HepG2 (cell line): ENCODE measurements around the gene GRM2. TPM values are rescaled to one million over a fixed set of nuclear protein-coding genes. Genes with fewer than 3 reads are reported as not detected.
A peak's percentile ranks its signal among the peaks of the same experiment; 100 is the strongest.

Experiments
- ARNTL ChIP-seq: sonication (generic); formaldehyde crosslinking; IDR thresholded peaks from 2 replicates; pipeline ENCODE4 v1.4.0; 2020; ENCODE audit warnings: mild to moderate bottlenecking, missing genetic modification reagents
- CCDC6 ChIP-seq: sonication (generic); formaldehyde crosslinking; IDR thresholded peaks from 2 replicates; pipeline ENCODE4 v1.8.1; 2022; ENCODE audit warnings: mild to moderate bottlenecking, missing genetic modification reagents, moderate library complexity
- GABPB1 ChIP-seq: IDR thresholded peaks from 2 replicates; pipeline ENCODE4 v1.6.1; 2016; ENCODE audit warnings: mild to moderate bottlenecking, missing genetic modification reagents, moderate library complexity, missing compliant biosample characterization
- GATAD2A ChIP-seq: IDR thresholded peaks from 2 replicates; pipeline ENCODE4 v1.6.1; 2016
- HNF4A ChIP-seq: sonication (generic); formaldehyde crosslinking; IDR thresholded peaks from 2 replicates; pipeline ENCODE4 v1.4.0; 2020; ENCODE audit warnings: missing genetic modification reagents
- HNRNPUL1 ChIP-seq: fragments of 200-400 bp; formaldehyde crosslinking; IDR thresholded peaks from 2 replicates; pipeline ENCODE4 v1.6.1; 2017; ENCODE audit warnings: low read depth, mild to moderate bottlenecking, low read length, moderate library complexity
- IKZF1 ChIP-seq: fragments of 450-650 bp; IDR thresholded peaks from 2 replicates; pipeline ENCODE4 v1.7.1; 2016
- IKZF4 ChIP-seq: sonication (generic); formaldehyde crosslinking; IDR thresholded peaks from 2 replicates; pipeline ENCODE4 v1.5.1; 2020; ENCODE audit warnings: borderline replicate concordance, mild to moderate bottlenecking, low read depth, missing genetic modification reagents; ENCODE audit errors: not compliant biosample characterization
- JUNB ChIP-seq: sonication (generic); formaldehyde crosslinking; IDR thresholded peaks from 2 replicates; pipeline ENCODE4 v1.8.0; 2022; ENCODE audit warnings: missing genetic modification reagents, mild to moderate bottlenecking, borderline replicate concordance
- MIER2 ChIP-seq: IDR thresholded peaks from 2 replicates; pipeline ENCODE4 v1.6.1; 2016; ENCODE audit warnings: missing biosample characterization, missing genetic modification reagents
- NBN ChIP-seq: fragments of 450-650 bp; conservative IDR thresholded peaks from 2 replicates; pipeline ENCODE4 v1.6.1; 2017
- PAWR ChIP-seq: sonication (generic); formaldehyde crosslinking; IDR thresholded peaks from 2 replicates; pipeline ENCODE4 v1.4.0; 2020; ENCODE audit warnings: missing genetic modification reagents, mild to moderate bottlenecking, borderline replicate concordance
- POLR2G ChIP-seq: fragments of 200-400 bp; formaldehyde crosslinking; IDR thresholded peaks from 2 replicates; pipeline ENCODE4 v1.6.1; 2018; ENCODE audit warnings: mild to moderate bottlenecking, low read depth, low read length, moderate library complexity
- SP140L ChIP-seq: sonication (generic); formaldehyde crosslinking; IDR thresholded peaks from 2 replicates; pipeline ENCODE4 v1.4.0; 2020; ENCODE audit warnings: missing genetic modification reagents, borderline replicate concordance
- TRIM24 ChIP-seq: sonication (generic); formaldehyde crosslinking; IDR thresholded peaks from 2 replicates; pipeline ENCODE4 v1.8.0; 2022; ENCODE audit warnings: mild to moderate bottlenecking, missing genetic modification reagents
- ZC3H13 ChIP-seq: sonication (generic); formaldehyde crosslinking; IDR thresholded peaks from 2 replicates; pipeline ENCODE4 v1.8.1; 2023; ENCODE audit warnings: mild to moderate bottlenecking, missing genetic modification reagents, moderate library complexity
- ZNF263 ChIP-seq: sonication (generic); formaldehyde crosslinking; IDR thresholded peaks from 2 replicates; pipeline ENCODE4 v1.4.0; 2020; ENCODE audit warnings: missing genetic modification reagents
- ZNF343 ChIP-seq: sonication (generic); formaldehyde crosslinking; IDR thresholded peaks from 2 replicates; pipeline ENCODE4 v1.4.0; 2020; ENCODE audit warnings: mild to moderate bottlenecking, missing genetic modification reagents
- ZNF383 ChIP-seq: sonication (generic); formaldehyde crosslinking; IDR thresholded peaks from 2 replicates; pipeline ENCODE4 v1.4.0; 2020; ENCODE audit warnings: missing genetic modification reagents, mild to moderate bottlenecking, borderline replicate concordance
- ZNF589 ChIP-seq: sonication (generic); formaldehyde crosslinking; conservative IDR thresholded peaks from 2 replicates; pipeline ENCODE4 v1.8.0; 2022; ENCODE audit warnings: mild to moderate bottlenecking, moderate library complexity, missing genetic modification reagents
- ZNF782 ChIP-seq: sonication (generic); formaldehyde crosslinking; IDR thresholded peaks from 2 replicates; pipeline ENCODE4 v1.4.0; 2020; ENCODE audit warnings: missing genetic modification reagents, mild to moderate bottlenecking, borderline replicate concordance
- ZNF878 ChIP-seq: sonication (generic); formaldehyde crosslinking; IDR thresholded peaks from 2 replicates; pipeline ENCODE4 v1.8.1; 2023; ENCODE audit warnings: mild to moderate bottlenecking, missing genetic modification reagents, moderate library complexity
- polyA plus RNA-seq, 8 experiments: library from polyadenylated mRNA; depleted of rRNA in 3 of 8; stranded (reverse) in 7 of 8; unstranded in 1 of 8; fragments of >200 nt; fragmentation: Illumina TruSeq in 4 of 8; extraction: Trizol in 4 of 8; gene quantifications; 2 replicates each; pipeline versions ENCODE4 v1.2.1 to v1.2.3, GENCODE V29; 2011 to 2016; ENCODE audit warnings: low read depth in 4 of 8, missing spikeins in 1 of 8, mixed read lengths in 1 of 8; ENCODE audit not compliant: insufficient read depth in 1 of 8
- total RNA-seq, 5 experiments: library from RNA; depleted of rRNA; stranded (reverse); fragments of >200 nt; fragmentation: Illumina TruSeq; extraction: Trizol; gene quantifications; 2 replicates each; pipeline ENCODE4 v1.2.3, GENCODE V29; 2016; ENCODE audit warnings: low read depth in 1 of 5
- TF ChIP-seq, protein P1 (sequence below), 2 experiments: sonication (generic) in 1 of 2; formaldehyde crosslinking in 1 of 2; IDR thresholded peaks; 2 replicates each; pipeline versions ENCODE4 v1.4.0 to v1.6.1; 2018 to 2020; ENCODE audit warnings: missing genetic modification reagents in 2 of 2, borderline replicate concordance in 1 of 2, low read depth in 1 of 2, mild to moderate bottlenecking in 1 of 2, missing biosample characterization in 1 of 2
- TF ChIP-seq, protein P2 (sequence below): sonication (generic); formaldehyde crosslinking; IDR thresholded peaks from 2 replicates; pipeline ENCODE4 v1.5.0; 2020; ENCODE audit warnings: missing genetic modification reagents
- TF ChIP-seq, protein P3 (sequence below): IDR thresholded peaks from 2 replicates; pipeline ENCODE4 v1.6.1; 2016; ENCODE audit warnings: missing compliant biosample characterization, missing genetic modification reagents, borderline replicate concordance
- TF ChIP-seq, protein P4 (sequence below): sonication (generic); formaldehyde crosslinking; IDR thresholded peaks from 2 replicates; pipeline ENCODE4 v1.8.0; 2022; ENCODE audit warnings: mild to moderate bottlenecking, missing genetic modification reagents; ENCODE audit not compliant: insufficient replicate concordance

The GRM2 gene
- total and polyA plus RNA-seq, 2 of the 13 experiments (the other 11 are each of a cell fraction or from before 2014, with no cell fraction given): 0.04 to 0.07 TPM

DNA sequence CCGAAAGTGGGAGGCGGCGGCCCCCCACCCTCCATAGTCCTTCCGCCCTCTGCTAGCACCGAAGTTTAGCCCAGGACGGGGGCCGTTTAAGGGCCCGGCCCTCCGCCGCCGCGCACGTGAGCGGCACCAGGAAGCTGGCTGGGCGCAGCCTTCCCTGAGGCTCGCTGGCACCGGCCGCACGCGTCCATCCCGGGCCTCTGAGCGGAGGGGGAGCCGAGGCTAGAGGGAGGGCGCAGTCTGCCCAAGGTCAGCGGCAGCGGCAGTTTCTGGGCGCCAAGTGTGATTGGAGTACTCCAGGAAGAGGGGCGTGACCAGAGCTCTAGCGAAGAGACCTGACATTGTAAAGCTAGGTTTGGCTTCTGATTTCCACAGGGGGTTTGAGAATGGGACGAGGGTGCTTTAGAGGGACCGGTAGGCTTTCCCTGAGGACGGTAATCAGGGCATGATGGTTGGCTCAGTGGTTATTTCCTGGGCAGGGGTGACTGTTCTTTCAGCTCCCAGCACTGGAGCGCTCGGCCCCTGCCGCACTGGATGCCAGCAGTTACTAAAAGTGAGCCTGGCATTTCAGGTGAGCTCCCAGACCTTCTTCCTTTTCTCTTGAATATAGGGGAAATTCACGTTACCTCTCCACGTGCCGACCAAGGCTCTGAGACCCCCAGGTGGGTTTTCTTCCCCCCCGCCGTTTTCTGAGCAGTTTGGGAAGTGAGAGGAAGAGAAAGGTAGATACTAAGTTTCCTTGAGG, 35.0 kb upstream of the GRM2 start (continued):
- TF ChIP-seq, protein P1, sequence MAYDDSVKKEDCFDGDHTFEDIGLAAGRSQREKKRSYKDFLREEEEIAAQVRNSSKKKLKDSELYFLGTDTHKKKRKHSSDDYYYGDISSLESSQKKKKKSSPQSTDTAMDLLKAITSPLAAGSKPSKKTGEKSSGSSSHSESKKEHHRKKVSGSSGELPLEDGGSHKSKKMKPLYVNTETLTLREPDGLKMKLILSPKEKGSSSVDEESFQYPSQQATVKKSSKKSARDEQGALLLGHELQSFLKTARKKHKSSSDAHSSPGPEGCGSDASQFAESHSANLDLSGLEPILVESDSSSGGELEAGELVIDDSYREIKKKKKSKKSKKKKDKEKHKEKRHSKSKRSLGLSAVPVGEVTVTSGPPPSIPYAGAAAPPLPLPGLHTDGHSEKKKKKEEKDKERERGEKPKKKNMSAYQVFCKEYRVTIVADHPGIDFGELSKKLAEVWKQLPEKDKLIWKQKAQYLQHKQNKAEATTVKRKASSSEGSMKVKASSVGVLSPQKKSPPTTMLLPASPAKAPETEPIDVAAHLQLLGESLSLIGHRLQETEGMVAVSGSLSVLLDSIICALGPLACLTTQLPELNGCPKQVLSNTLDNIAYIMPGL (CRISPR knock-in tag; IDR thresholded peaks at IDR 0.05; ENCODE audit: borderline replicate concordance in 1 of 2, low read depth in 1 of 2): peak in 1 of 2 experiments; percentile 81; a peak in 3 of 4 replicates
- TF ChIP-seq, protein P2, sequence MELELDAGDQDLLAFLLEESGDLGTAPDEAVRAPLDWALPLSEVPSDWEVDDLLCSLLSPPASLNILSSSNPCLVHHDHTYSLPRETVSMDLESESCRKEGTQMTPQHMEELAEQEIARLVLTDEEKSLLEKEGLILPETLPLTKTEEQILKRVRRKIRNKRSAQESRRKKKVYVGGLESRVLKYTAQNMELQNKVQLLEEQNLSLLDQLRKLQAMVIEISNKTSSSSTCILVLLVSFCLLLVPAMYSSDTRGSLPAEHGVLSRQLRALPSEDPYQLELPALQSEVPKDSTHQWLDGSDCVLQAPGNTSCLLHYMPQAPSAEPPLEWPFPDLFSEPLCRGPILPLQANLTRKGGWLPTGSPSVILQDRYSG: no peak
- TF ChIP-seq ZC3H13 (CRISPR knock-in tag): no peak; the same call in 1 of the 2 replicates
- 0 out of 2 replicates have a peak, but pooled peaks have one; percentile 29 for TF ChIP-seq ZNF589 (CRISPR knock-in tag)
- TF ChIP-seq, protein P3, sequence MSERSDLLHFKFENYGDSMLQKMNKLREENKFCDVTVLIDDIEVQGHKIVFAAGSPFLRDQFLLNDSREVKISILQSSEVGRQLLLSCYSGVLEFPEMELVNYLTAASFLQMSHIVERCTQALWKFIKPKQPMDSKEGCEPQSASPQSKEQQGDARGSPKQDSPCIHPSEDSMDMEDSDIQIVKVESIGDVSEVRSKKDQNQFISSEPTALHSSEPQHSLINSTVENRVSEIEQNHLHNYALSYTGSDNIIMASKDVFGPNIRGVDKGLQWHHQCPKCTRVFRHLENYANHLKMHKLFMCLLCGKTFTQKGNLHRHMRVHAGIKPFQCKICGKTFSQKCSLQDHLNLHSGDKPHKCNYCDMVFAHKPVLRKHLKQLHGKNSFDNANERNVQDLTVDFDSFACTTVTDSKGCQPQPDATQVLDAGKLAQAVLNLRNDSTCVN: no peak
- TF ChIP-seq, protein P4, sequence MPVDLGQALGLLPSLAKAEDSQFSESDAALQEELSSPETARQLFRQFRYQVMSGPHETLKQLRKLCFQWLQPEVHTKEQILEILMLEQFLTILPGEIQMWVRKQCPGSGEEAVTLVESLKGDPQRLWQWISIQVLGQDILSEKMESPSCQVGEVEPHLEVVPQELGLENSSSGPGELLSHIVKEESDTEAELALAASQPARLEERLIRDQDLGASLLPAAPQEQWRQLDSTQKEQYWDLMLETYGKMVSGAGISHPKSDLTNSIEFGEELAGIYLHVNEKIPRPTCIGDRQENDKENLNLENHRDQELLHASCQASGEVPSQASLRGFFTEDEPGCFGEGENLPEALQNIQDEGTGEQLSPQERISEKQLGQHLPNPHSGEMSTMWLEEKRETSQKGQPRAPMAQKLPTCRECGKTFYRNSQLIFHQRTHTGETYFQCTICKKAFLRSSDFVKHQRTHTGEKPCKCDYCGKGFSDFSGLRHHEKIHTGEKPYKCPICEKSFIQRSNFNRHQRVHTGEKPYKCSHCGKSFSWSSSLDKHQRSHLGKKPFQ (CRISPR knock-in tag): peak; percentile 80
- no peak for TF ChIP-seq ZNF782 (CRISPR knock-in tag)
- no peak for TF ChIP-seq IKZF1
- no peak for TF ChIP-seq ZNF263 (CRISPR knock-in tag)
- TF ChIP-seq TRIM24: no peak
- peak; percentile 77 for TF ChIP-seq POLR2G
- peak; percentile 60 for TF ChIP-seq GABPB1 (CRISPR knock-in tag)
- no peak for TF ChIP-seq HNRNPUL1
- TF ChIP-seq CCDC6: no peak
- no peak for TF ChIP-seq ZNF878 (CRISPR knock-in tag)
- TF ChIP-seq IKZF4: no peak
- no peak for TF ChIP-seq SP140L (CRISPR knock-in tag)
- TF ChIP-seq JUNB (CRISPR knock-in tag): no peak
- no peak for TF ChIP-seq ZNF383 (CRISPR knock-in tag)
- TF ChIP-seq ARNTL (CRISPR knock-in tag): peak; percentile 72; the same call in 1 of the 2 replicates
- no peak for TF ChIP-seq NBN
- no peak for TF ChIP-seq MIER2
- no peak for TF ChIP-seq ZNF343 (CRISPR knock-in tag)
- TF ChIP-seq HNF4A (CRISPR knock-in tag): no peak
- no peak for TF ChIP-seq PAWR (CRISPR knock-in tag)
- TF ChIP-seq GATAD2A: no peak
